ENCODE data around the gene DIAPH2. TPM values are rescaled to one million over a fixed set of nuclear protein-coding genes. Genes with fewer than 3 reads are reported as not detected.

DIAPH2 gene
- total and polyA plus RNA-seq, 9 donors = 8.1 to 30.9 (median 24.2) TPM

DNA sequence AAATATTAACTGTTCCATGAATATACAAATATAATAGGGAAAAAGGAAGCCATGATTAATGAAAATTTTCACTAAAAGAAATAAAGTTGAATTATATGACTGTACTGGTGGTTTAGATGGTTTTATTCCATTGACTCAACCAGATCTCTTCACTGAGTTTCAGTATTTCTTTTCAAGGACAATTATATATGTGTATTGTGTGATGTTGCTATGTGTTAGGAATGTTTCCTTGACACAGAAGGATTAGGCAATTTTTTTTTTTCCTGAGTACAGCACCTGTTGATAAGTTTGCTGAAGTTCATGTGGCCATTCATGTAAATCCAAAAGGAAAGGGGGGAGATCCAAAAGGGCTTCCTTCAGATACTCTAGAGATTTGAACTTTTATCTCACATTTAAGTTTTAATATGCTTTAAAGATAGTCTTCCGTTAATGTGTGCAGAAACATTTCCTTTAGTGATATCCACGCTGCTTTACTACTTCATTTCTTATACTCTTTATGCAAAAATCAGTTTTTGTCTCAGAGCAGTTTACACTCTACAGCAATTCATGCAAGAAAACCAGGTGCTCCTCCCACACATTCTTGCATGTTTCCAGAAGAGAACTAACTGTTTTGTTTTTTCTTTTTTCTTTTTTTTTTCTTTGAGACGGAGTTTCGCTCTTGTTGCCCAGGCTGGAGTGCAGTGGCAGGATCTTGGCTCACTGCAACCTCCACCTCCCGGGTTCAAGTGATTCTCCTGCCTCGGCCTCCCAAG lies 448.2 kb downstream of the DIAPH2 start:
- Histone ChIP-seq H3K4me3 (no peak overlapping the region), H3K27me3 (no peaks in the 10 kb centered on the region), H3K36me3 (no peaks in the 10 kb centered on the region), H3K4me1 (ENCODE audit: insufficient read depth) (no peaks in the 10 kb centered on the region), H3K27ac (no peak overlapping the region), H3K9me3 (no peaks in the 10 kb centered on the region)
- WGBS, 3 donors = 29 to 44% (median 33%) methylated on average over 6 of the region's 6 CpGs
- TF ChIP-seq EP300 (IDR thresholded peaks at IDR 0.05) (no peak), POLR2A (IDR thresholded peaks at IDR 0.05) (no peak)
- TF ChIP-seq, protein P1, sequence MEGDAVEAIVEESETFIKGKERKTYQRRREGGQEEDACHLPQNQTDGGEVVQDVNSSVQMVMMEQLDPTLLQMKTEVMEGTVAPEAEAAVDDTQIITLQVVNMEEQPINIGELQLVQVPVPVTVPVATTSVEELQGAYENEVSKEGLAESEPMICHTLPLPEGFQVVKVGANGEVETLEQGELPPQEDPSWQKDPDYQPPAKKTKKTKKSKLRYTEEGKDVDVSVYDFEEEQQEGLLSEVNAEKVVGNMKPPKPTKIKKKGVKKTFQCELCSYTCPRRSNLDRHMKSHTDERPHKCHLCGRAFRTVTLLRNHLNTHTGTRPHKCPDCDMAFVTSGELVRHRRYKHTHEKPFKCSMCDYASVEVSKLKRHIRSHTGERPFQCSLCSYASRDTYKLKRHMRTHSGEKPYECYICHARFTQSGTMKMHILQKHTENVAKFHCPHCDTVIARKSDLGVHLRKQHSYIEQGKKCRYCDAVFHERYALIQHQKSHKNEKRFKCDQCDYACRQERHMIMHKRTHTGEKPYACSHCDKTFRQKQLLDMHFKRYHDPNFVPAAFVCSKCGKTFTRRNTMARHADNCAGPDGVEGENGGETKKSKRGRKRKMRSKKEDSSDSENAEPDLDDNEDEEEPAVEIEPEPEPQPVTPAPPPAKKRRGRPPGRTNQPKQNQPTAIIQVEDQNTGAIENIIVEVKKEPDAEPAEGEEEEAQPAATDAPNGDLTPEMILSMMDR (IDR thresholded peaks at IDR 0.05) = no peak
- no peak for DNase-seq
- intact Hi-C loops (cut with DNase I) = no loop called here

GRCh38 chrX:97145934-97146333 lies 461.3 kb downstream of the DIAPH2 start:
- H3K4me1 ChIP-seq (ENCODE audit: insufficient read depth) = no peaks in the 10 kb centered on the region
- intact Hi-C loops (cut with DNase I) = no loop called here
- no peak for TF ChIP-seq POLR2A (IDR thresholded peaks at IDR 0.05)
- no peaks in the 10 kb centered on the region for H3K9me3 ChIP-seq
- no peak for DNase-seq
- WGBS, 3 donors = 54 to 76% (median 57%) methylated on average over 1 of the region's 1 CpG
- no peaks in the 10 kb centered on the region for H3K27me3 ChIP-seq
- no peaks in the 10 kb centered on the region for H3K36me3 ChIP-seq
- H3K4me3 ChIP-seq = no peak overlapping the region
- no peak overlapping the region for H3K27ac ChIP-seq

GRCh38 chrX:97155816-97156215 lies 471.2 kb downstream of the DIAPH2 start:
- Histone ChIP-seq H3K36me3 (no peaks in the 10 kb centered on the region), H3K4me3 (no peak overlapping the region), H3K9me3 (no peaks in the 10 kb centered on the region), H3K4me1 (ENCODE audit: insufficient read depth) (no peaks in the 10 kb centered on the region), H3K27ac (no peak overlapping the region), H3K27me3 (no peaks in the 10 kb centered on the region)
- DNase-seq = no peak
- intact Hi-C loops (cut with DNase I) = no loop called here
- WGBS, 3 donors = 58 to 85% (median 83%) methylated on average over 1 of the region's 1 CpG
- TF ChIP-seq, protein P1 (IDR thresholded peaks at IDR 0.05) = no peak
- TF ChIP-seq POLR2A (IDR thresholded peaks at IDR 0.05) (no peak), EP300 (IDR thresholded peaks at IDR 0.05) (no peak)

GRCh38 chrX:97158269-97158668 lies 473.6 kb downstream of the DIAPH2 start:
- no peak for TF ChIP-seq EP300 (IDR thresholded peaks at IDR 0.05)
- TF ChIP-seq POLR2A (IDR thresholded peaks at IDR 0.05) = no peak
- TF ChIP-seq, protein P1 (IDR thresholded peaks at IDR 0.05) = no peak
- Histone ChIP-seq H3K9me3 (no peaks in the 10 kb centered on the region), H3K27me3 (no peaks in the 10 kb centered on the region), H3K27ac (no peak overlapping the region), H3K4me1 (ENCODE audit: insufficient read depth) (no peaks in the 10 kb centered on the region), H3K36me3 (no peaks in the 10 kb centered on the region), H3K4me3 (no peak overlapping the region)
- intact Hi-C loops (cut with DNase I) = no loop called here
- DNase-seq = no peak
- WGBS, 3 donors = 76% methylated on average over 4 of the region's 4 CpGs
